ENCODE data around the gene ATPAF2.

ATPAF2 gene

GRCh38 chr17:17987901-17988300 lies 51.1 kb downstream of the ATPAF2 start:
- H3K27me3 ChIP-seq (ENCODE audit: control insufficient read depth, insufficient read depth, low read length, poor library complexity, severe bottlenecking) = no peaks in the 10 kb centered on the region
- H3K4me3 ChIP-seq (ENCODE audit: insufficient read depth, low read depth, low read length) = no peak overlapping the region
- no peaks in the 10 kb centered on the region for H3K36me3 ChIP-seq (ENCODE audit: control insufficient read depth, insufficient read depth, low read length)
- no peaks in the 10 kb centered on the region for H3K9me3 ChIP-seq (ENCODE audit: control insufficient read depth, low read length)
- no peak overlapping the region for H3K27ac ChIP-seq (ENCODE audit: insufficient read depth, low read depth, low read length, poor library complexity, severe bottlenecking)
- no peaks in the 10 kb centered on the region for H3K4me1 ChIP-seq (ENCODE audit: control insufficient read depth, insufficient read depth, low read length)
- 92 to 93% methylated on average over 14 of the region's 14 CpGs for WGBS, 2 experiments

GRCh38 chr17:17987187-17987896 lies 51.6 kb downstream of the ATPAF2 start:
- Histone ChIP-seq H3K27me3 (ENCODE audit: control insufficient read depth, insufficient read depth, low read length, poor library complexity, severe bottlenecking) (no peaks in the 10 kb centered on the region), H3K9me3 (ENCODE audit: control insufficient read depth, low read length) (no peaks in the 10 kb centered on the region), H3K4me1 (ENCODE audit: control insufficient read depth, insufficient read depth, low read length) (no peaks in the 10 kb centered on the region), H3K4me3 (ENCODE audit: insufficient read depth, low read depth, low read length) (no peak overlapping the region), H3K36me3 (ENCODE audit: control insufficient read depth, insufficient read depth, low read length) (no peaks in the 10 kb centered on the region), H3K27ac (ENCODE audit: insufficient read depth, low read depth, low read length, poor library complexity, severe bottlenecking) (no peak overlapping the region)
- WGBS, 2 experiments = 86 to 88% methylated on average over 7 of the region's 7 CpGs

GRCh38 chr17:17985555-17985954 lies 53.4 kb downstream of the ATPAF2 start:
- H3K27me3 ChIP-seq (ENCODE audit: control insufficient read depth, insufficient read depth, low read length, poor library complexity, severe bottlenecking) = no peaks in the 10 kb centered on the region
- no peaks in the 10 kb centered on the region for H3K9me3 ChIP-seq (ENCODE audit: control insufficient read depth, low read length)
- 85 to 88% methylated on average over 3 of the region's 3 CpGs for WGBS, 2 experiments
- H3K4me1 ChIP-seq (ENCODE audit: control insufficient read depth, insufficient read depth, low read length) = no peaks in the 10 kb centered on the region
- H3K36me3 ChIP-seq (ENCODE audit: control insufficient read depth, insufficient read depth, low read length) = no peaks in the 10 kb centered on the region
- H3K4me3 ChIP-seq (ENCODE audit: insufficient read depth, low read depth, low read length) = no peak overlapping the region
- no peak overlapping the region for H3K27ac ChIP-seq (ENCODE audit: insufficient read depth, low read depth, low read length, poor library complexity, severe bottlenecking)

GRCh38 chr17:17985153-17985552 lies 53.8 kb downstream of the ATPAF2 start:
- H3K27ac ChIP-seq (ENCODE audit: insufficient read depth, low read depth, low read length, poor library complexity, severe bottlenecking) = no peak overlapping the region
- no peaks in the 10 kb centered on the region for H3K36me3 ChIP-seq (ENCODE audit: control insufficient read depth, insufficient read depth, low read length)
- no peaks in the 10 kb centered on the region for H3K9me3 ChIP-seq (ENCODE audit: control insufficient read depth, low read length)
- no peaks in the 10 kb centered on the region for H3K27me3 ChIP-seq (ENCODE audit: control insufficient read depth, insufficient read depth, low read length, poor library complexity, severe bottlenecking)
- no peak overlapping the region for H3K4me3 ChIP-seq (ENCODE audit: insufficient read depth, low read depth, low read length)
- no peaks in the 10 kb centered on the region for H3K4me1 ChIP-seq (ENCODE audit: control insufficient read depth, insufficient read depth, low read length)
- WGBS, 2 experiments = 90 to 91% methylated on average over 2 of the region's 2 CpGs

GRCh38 chr17:17983776-17984175 lies 55.2 kb downstream of the ATPAF2 start:
- Histone ChIP-seq H3K27me3 (ENCODE audit: control insufficient read depth, insufficient read depth, low read length, poor library complexity, severe bottlenecking) (no peaks in the 10 kb centered on the region), H3K4me3 (ENCODE audit: insufficient read depth, low read depth, low read length) (no peak overlapping the region), H3K27ac (ENCODE audit: insufficient read depth, low read depth, low read length, poor library complexity, severe bottlenecking) (no peak overlapping the region), H3K36me3 (ENCODE audit: control insufficient read depth, insufficient read depth, low read length) (no peaks in the 10 kb centered on the region), H3K9me3 (ENCODE audit: control insufficient read depth, low read length) (no peaks in the 10 kb centered on the region), H3K4me1 (ENCODE audit: control insufficient read depth, insufficient read depth, low read length) (no peaks in the 10 kb centered on the region)
- WGBS, 2 experiments = 93 to 94% methylated on average over 6 of the region's 6 CpGs

- Histone ChIP-seq H3K9me3 (ENCODE audit: control insufficient read depth, low read length) (no peaks in the 10 kb centered on the region), H3K4me1 (ENCODE audit: control insufficient read depth, insufficient read depth, low read length) (no peaks in the 10 kb centered on the region), H3K27ac (ENCODE audit: insufficient read depth, low read depth, low read length, poor library complexity, severe bottlenecking) (no peak overlapping the region), H3K4me3 (ENCODE audit: insufficient read depth, low read depth, low read length) (no peak overlapping the region), H3K36me3 (ENCODE audit: control insufficient read depth, insufficient read depth, low read length) (no peaks in the 10 kb centered on the region), H3K27me3 (ENCODE audit: control insufficient read depth, insufficient read depth, low read length, poor library complexity, severe bottlenecking) (no peaks in the 10 kb centered on the region)
- WGBS, 2 experiments = 83 to 85% methylated on average over 6 of the region's 6 CpGs
Measured at GRCh38 chr17:17983376-17983775, 55.6 kb downstream of the ATPAF2 start.

- Histone ChIP-seq H3K4me1 (ENCODE audit: control insufficient read depth, insufficient read depth, low read length) (no peaks in the 10 kb centered on the region), H3K36me3 (ENCODE audit: control insufficient read depth, insufficient read depth, low read length) (no peaks in the 10 kb centered on the region), H3K9me3 (ENCODE audit: control insufficient read depth, low read length) (no peaks in the 10 kb centered on the region), H3K4me3 (ENCODE audit: insufficient read depth, low read depth, low read length) (no peak overlapping the region), H3K27ac (ENCODE audit: insufficient read depth, low read depth, low read length, poor library complexity, severe bottlenecking) (no peak overlapping the region), H3K27me3 (ENCODE audit: control insufficient read depth, insufficient read depth, low read length, poor library complexity, severe bottlenecking) (no peaks in the 10 kb centered on the region)
- WGBS, 2 experiments = 94 to 95% methylated on average over 8 to 9 of the region's 9 CpGs
Measured at GRCh38 chr17:17982801-17983200, 56.2 kb downstream of the ATPAF2 start.

GRCh38 chr17:17981330-17981729 lies 57.6 kb downstream of the ATPAF2 start:
- Histone ChIP-seq H3K36me3 (ENCODE audit: control insufficient read depth, insufficient read depth, low read length) (no peaks in the 10 kb centered on the region), H3K27ac (ENCODE audit: insufficient read depth, low read depth, low read length, poor library complexity, severe bottlenecking) (no peak overlapping the region), H3K4me1 (ENCODE audit: control insufficient read depth, insufficient read depth, low read length) (no peaks in the 10 kb centered on the region), H3K9me3 (ENCODE audit: control insufficient read depth, low read length) (no peaks in the 10 kb centered on the region), H3K27me3 (ENCODE audit: control insufficient read depth, insufficient read depth, low read length, poor library complexity, severe bottlenecking) (no peaks in the 10 kb centered on the region), H3K4me3 (ENCODE audit: insufficient read depth, low read depth, low read length) (no peak overlapping the region)
- 86 to 90% methylated on average over 9 of the region's 9 CpGs for WGBS, 2 experiments

GRCh38 chr17:17979778-17980177 lies 59.2 kb downstream of the ATPAF2 start:
- Histone ChIP-seq H3K36me3 (ENCODE audit: control insufficient read depth, insufficient read depth, low read length) (no peaks in the 10 kb centered on the region), H3K27ac (ENCODE audit: insufficient read depth, low read depth, low read length, poor library complexity, severe bottlenecking) (no peak overlapping the region), H3K4me3 (ENCODE audit: insufficient read depth, low read depth, low read length) (no peak overlapping the region), H3K4me1 (ENCODE audit: control insufficient read depth, insufficient read depth, low read length) (no peaks in the 10 kb centered on the region), H3K9me3 (ENCODE audit: control insufficient read depth, low read length) (no peaks in the 10 kb centered on the region), H3K27me3 (ENCODE audit: control insufficient read depth, insufficient read depth, low read length, poor library complexity, severe bottlenecking) (no peaks in the 10 kb centered on the region)
- WGBS, 2 experiments = 90 to 97% methylated on average over 3 of the region's 3 CpGs

GRCh38 chr17:17978481-17979424 lies 60.2 kb downstream of the ATPAF2 start:
- no peak overlapping the region for H3K27ac ChIP-seq (ENCODE audit: insufficient read depth, low read depth, low read length, poor library complexity, severe bottlenecking)
- no peak overlapping the region for H3K4me3 ChIP-seq (ENCODE audit: insufficient read depth, low read depth, low read length)
- no peaks in the 10 kb centered on the region for H3K36me3 ChIP-seq (ENCODE audit: control insufficient read depth, insufficient read depth, low read length)
- no peaks in the 10 kb centered on the region for H3K4me1 ChIP-seq (ENCODE audit: control insufficient read depth, insufficient read depth, low read length)
- H3K27me3 ChIP-seq (ENCODE audit: control insufficient read depth, insufficient read depth, low read length, poor library complexity, severe bottlenecking) = no peaks in the 10 kb centered on the region
- WGBS, 2 experiments = 90 to 91% methylated on average over 14 of the region's 14 CpGs
- no peaks in the 10 kb centered on the region for H3K9me3 ChIP-seq (ENCODE audit: control insufficient read depth, low read length)
